ENCODE results near the gene ZNF445.

The ZNF445 gene

DNA sequence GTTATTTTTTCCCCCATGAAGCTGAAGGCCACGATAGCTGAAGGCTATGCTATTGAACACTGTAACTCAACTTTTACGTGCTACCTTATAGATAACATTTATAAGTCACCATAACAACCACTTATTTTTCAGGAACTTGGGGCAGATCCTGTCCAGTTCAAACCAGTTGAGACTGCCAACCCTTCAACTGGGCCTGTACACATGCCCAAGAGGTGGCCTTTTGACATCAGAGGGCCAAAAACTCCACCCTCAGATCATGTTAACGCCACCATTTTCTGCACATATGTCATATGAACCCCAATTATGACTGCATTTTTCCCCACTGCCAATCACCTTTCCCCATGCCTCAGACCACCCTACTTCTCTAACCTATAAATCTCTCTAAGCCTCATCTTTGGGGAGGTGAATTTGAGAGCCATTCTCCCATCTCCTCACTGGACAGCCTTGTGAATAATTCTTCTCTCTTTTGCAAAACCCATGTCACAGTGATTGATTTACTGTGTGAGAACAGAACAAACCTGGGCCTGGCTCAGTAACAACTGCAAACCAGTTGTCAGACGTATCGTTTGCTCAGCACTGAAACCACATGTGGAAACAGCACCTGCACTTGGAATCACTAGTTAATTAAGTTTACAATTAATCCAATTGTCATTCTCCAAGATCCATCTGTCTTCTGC is 42.5 kb downstream of the ZNF445 start:
- Histone ChIP-seq H2AFZ (ENCODE audit: low read length) (no peak overlapping the region), H3K4me1 (ENCODE audit: insufficient read depth, low read length, severe bottlenecking) (peaks cover 8% of the 10 kb centered on the region), H3K27me3 (ENCODE audit: insufficient read depth, low read length) (no peaks in the 10 kb centered on the region), H3K36me3 (ENCODE audit: insufficient read depth, low read length) (no peaks in the 10 kb centered on the region), H3K9me2 (ENCODE audit: low read depth, low read length) (no peaks in the 10 kb centered on the region), H3K4me2 (ENCODE audit: low read length) (no peak overlapping the region), H3F3A (ENCODE audit: insufficient read depth, low read length) (no peaks in the 10 kb centered on the region), H3K79me2 (ENCODE audit: insufficient read depth, low read length) (no peaks in the 10 kb centered on the region), H3K9me3 (ENCODE audit: low read length) (no peaks in the 10 kb centered on the region), H3K4me3 (ENCODE audit: low read depth, low read length, poor library complexity, severe bottlenecking) (no peak overlapping the region), H3K27ac (ENCODE audit: low read depth, low read length, poor library complexity, severe bottlenecking) (no peak overlapping the region), H4K20me1 (ENCODE audit: insufficient read depth, low read length) (no peaks in the 10 kb centered on the region), H3K9ac (ENCODE audit: low read length) (no peak overlapping the region)
- no peak for TF ChIP-seq EZH2 (IDR thresholded peaks at IDR 0.05; ENCODE audit: borderline replicate concordance, low read length)

DNA sequence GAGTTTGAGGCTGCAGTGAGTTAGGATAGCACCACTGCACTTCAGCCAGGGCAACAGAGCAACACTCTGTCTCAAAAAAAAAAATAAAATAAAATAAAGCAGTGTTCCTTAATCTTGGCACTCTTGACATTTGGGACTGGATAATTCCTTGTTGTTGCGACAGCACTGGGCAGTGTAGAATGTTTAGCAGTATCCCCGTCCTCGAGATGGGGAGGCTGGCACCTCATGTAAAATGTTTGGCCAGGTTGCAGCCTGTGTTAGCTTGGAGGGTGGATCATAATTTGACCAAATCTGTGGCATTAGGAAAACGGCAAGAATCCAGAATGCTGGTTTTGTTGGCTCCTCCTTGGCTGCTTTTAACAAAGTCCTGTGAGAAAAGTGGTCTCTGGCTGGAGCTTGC is 47.0 kb downstream of the ZNF445 start:
- no peak for TF ChIP-seq EZH2 (IDR thresholded peaks at IDR 0.05; ENCODE audit: borderline replicate concordance, low read length)
- TF ChIP-seq, protein P1, sequence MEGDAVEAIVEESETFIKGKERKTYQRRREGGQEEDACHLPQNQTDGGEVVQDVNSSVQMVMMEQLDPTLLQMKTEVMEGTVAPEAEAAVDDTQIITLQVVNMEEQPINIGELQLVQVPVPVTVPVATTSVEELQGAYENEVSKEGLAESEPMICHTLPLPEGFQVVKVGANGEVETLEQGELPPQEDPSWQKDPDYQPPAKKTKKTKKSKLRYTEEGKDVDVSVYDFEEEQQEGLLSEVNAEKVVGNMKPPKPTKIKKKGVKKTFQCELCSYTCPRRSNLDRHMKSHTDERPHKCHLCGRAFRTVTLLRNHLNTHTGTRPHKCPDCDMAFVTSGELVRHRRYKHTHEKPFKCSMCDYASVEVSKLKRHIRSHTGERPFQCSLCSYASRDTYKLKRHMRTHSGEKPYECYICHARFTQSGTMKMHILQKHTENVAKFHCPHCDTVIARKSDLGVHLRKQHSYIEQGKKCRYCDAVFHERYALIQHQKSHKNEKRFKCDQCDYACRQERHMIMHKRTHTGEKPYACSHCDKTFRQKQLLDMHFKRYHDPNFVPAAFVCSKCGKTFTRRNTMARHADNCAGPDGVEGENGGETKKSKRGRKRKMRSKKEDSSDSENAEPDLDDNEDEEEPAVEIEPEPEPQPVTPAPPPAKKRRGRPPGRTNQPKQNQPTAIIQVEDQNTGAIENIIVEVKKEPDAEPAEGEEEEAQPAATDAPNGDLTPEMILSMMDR (IDR thresholded peaks at IDR 0.05; ENCODE audit: low read length): no peak
- Histone ChIP-seq H3K4me3 (ENCODE audit: low read depth, low read length, poor library complexity, severe bottlenecking) (no peak overlapping the region), H3K9me3 (ENCODE audit: low read length) (no peaks in the 10 kb centered on the region), H3K27me3 (ENCODE audit: insufficient read depth, low read length) (no peaks in the 10 kb centered on the region; the same call in 1 of the 2 replicates), H3K27ac (ENCODE audit: low read depth, low read length, poor library complexity, severe bottlenecking) (no peak overlapping the region), H3K9me2 (ENCODE audit: low read depth, low read length) (no peaks in the 10 kb centered on the region), H3K4me1 (ENCODE audit: insufficient read depth, low read length, severe bottlenecking) (no peaks in the 10 kb centered on the region), H3K9ac (ENCODE audit: low read length) (no peak overlapping the region), H2AFZ (ENCODE audit: low read length) (no peak overlapping the region), H3F3A (ENCODE audit: insufficient read depth, low read length) (no peaks in the 10 kb centered on the region), H3K79me2 (ENCODE audit: insufficient read depth, low read length) (no peaks in the 10 kb centered on the region), H3K36me3 (ENCODE audit: insufficient read depth, low read length) (no peaks in the 10 kb centered on the region), H3K4me2 (ENCODE audit: low read length) (no peak overlapping the region), H4K20me1 (ENCODE audit: insufficient read depth, low read length) (no peaks in the 10 kb centered on the region)

DNA sequence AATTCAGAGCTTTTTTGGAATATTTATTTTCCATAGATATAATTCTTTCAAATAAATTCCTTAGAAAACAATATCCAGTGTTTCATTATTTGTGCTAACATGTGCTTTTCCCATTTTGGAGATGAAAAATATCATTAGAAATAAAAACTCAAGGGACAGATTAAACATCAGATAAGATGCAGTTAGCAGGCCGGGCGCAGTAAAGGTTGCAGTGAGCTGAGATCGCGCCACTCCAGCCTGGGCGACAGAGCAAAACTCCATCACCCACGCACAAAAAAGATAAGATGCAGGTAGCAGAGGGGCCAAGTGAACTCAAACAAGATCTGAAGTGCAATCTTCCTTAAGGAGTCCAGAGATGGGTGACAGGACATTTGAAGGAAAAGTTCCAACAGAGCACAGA is 48.0 kb downstream of the ZNF445 start:
- no peak overlapping the region for H3K4me3 ChIP-seq (ENCODE audit: low read depth, low read length, poor library complexity, severe bottlenecking)
- no peak overlapping the region for H3K9ac ChIP-seq (ENCODE audit: low read length)
- H3K27ac ChIP-seq (ENCODE audit: low read depth, low read length, poor library complexity, severe bottlenecking): no peak overlapping the region
- no peaks in the 10 kb centered on the region for H3K9me2 ChIP-seq (ENCODE audit: low read depth, low read length)
- no peaks in the 10 kb centered on the region; the same call in 1 of the 2 replicates for H3K27me3 ChIP-seq (ENCODE audit: insufficient read depth, low read length)
- no peaks in the 10 kb centered on the region for H3K79me2 ChIP-seq (ENCODE audit: insufficient read depth, low read length)
- no peaks in the 10 kb centered on the region for H3K4me1 ChIP-seq (ENCODE audit: insufficient read depth, low read length, severe bottlenecking)
- no peak overlapping the region for H2AFZ ChIP-seq (ENCODE audit: low read length)
- H3K9me3 ChIP-seq (ENCODE audit: low read length): no peaks in the 10 kb centered on the region
- no peak for TF ChIP-seq EZH2 (IDR thresholded peaks at IDR 0.05; ENCODE audit: borderline replicate concordance, low read length)
- TF ChIP-seq, protein P1 (IDR thresholded peaks at IDR 0.05; ENCODE audit: low read length): no peak
- H3K36me3 ChIP-seq (ENCODE audit: insufficient read depth, low read length): no peaks in the 10 kb centered on the region
- H3F3A ChIP-seq (ENCODE audit: insufficient read depth, low read length): no peaks in the 10 kb centered on the region
- H4K20me1 ChIP-seq (ENCODE audit: insufficient read depth, low read length): no peaks in the 10 kb centered on the region
- H3K4me2 ChIP-seq (ENCODE audit: low read length): no peak overlapping the region

DNA sequence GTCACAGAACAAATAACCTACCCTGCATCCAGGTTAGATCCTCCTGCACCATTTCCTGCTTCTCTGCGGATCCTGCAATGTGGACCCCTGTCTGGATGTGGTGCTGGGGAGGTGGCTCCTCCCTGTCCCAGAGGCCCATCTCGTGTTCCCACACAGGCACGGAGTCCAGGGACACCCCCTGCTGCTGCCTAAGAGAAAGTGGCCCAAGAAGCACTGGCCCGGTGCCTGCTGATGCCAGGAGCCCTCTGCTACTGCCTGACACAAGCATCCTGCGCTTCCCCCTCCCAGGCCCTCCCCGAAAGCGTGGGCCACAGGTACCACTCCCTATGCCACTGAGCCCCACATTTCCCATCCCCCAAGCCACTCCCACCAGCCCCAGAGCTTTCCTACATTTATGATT is 48.6 kb downstream of the ZNF445 start:
- no peak overlapping the region for H3K27ac ChIP-seq (ENCODE audit: low read depth, low read length, poor library complexity, severe bottlenecking)
- H3K9me2 ChIP-seq (ENCODE audit: low read depth, low read length): no peaks in the 10 kb centered on the region
- H3K36me3 ChIP-seq (ENCODE audit: insufficient read depth, low read length): no peaks in the 10 kb centered on the region
- H3K79me2 ChIP-seq (ENCODE audit: insufficient read depth, low read length): no peaks in the 10 kb centered on the region
- H3K27me3 ChIP-seq (ENCODE audit: insufficient read depth, low read length): no peaks in the 10 kb centered on the region; the same call in 1 of the 2 replicates
- no peaks in the 10 kb centered on the region for H3F3A ChIP-seq (ENCODE audit: insufficient read depth, low read length)
- H3K4me3 ChIP-seq (ENCODE audit: low read depth, low read length, poor library complexity, severe bottlenecking): no peak overlapping the region
- no peaks in the 10 kb centered on the region for H3K4me1 ChIP-seq (ENCODE audit: insufficient read depth, low read length, severe bottlenecking)
- H3K4me2 ChIP-seq (ENCODE audit: low read length): no peak overlapping the region
- no peak for TF ChIP-seq EZH2 (IDR thresholded peaks at IDR 0.05; ENCODE audit: borderline replicate concordance, low read length)
- TF ChIP-seq, protein P1 (IDR thresholded peaks at IDR 0.05; ENCODE audit: low read length): no peak
- no peaks in the 10 kb centered on the region for H3K9me3 ChIP-seq (ENCODE audit: low read length)
- no peak overlapping the region for H2AFZ ChIP-seq (ENCODE audit: low read length)
- H3K9ac ChIP-seq (ENCODE audit: low read length): no peak overlapping the region
- H4K20me1 ChIP-seq (ENCODE audit: insufficient read depth, low read length): no peaks in the 10 kb centered on the region

Data from OCI-LY1 (cell line).